ENCODE results near the gene ZNF362. TPM values are rescaled to one million over a fixed set of nuclear protein-coding genes. Genes with fewer than 3 reads are reported as not detected.

The ZNF362 gene
- total and polyA plus RNA-seq, 2 of the 13 experiments (the other 11 are each of a cell fraction or from before 2014, with no cell fraction given), result 8.3 to 14.2 TPM

DNA sequence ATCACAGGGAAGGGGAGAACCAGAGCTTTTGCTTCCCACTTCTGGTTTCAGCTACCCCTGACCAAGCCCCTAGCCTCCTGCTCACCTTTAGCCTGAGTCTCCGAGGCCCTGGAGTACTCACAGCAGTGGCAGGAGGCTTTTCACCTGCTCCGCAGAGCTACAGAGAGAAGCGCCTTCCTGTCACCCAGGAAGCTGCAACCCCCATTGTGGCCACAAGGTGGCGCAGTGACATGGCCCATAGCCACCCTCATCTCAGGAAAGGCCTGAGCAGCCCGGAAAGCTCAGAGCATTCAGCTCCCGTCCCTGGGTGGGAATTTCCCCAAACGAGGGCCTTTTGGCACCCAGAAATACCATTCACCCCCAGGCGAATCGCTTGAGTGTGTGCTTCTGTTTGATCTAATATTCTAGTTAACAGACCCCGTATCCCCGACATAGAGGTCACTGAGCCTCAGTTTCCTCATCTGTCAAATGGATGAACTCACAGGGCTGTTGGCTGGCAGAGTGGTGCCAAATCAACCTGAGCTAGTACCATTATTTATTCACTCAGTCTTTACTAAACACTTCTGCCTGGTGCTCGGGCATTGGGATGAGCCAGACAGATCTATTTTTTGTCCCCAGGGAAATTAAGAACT lies 39.3 kb downstream of the ZNF362 start (continued):
- TF ChIP-seq, protein P1, sequence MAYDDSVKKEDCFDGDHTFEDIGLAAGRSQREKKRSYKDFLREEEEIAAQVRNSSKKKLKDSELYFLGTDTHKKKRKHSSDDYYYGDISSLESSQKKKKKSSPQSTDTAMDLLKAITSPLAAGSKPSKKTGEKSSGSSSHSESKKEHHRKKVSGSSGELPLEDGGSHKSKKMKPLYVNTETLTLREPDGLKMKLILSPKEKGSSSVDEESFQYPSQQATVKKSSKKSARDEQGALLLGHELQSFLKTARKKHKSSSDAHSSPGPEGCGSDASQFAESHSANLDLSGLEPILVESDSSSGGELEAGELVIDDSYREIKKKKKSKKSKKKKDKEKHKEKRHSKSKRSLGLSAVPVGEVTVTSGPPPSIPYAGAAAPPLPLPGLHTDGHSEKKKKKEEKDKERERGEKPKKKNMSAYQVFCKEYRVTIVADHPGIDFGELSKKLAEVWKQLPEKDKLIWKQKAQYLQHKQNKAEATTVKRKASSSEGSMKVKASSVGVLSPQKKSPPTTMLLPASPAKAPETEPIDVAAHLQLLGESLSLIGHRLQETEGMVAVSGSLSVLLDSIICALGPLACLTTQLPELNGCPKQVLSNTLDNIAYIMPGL (CRISPR knock-in tag; IDR thresholded peaks at IDR 0.05; ENCODE audit: borderline replicate concordance in 1 of 2, low read depth in 1 of 2), result 0 out of 4 replicates have a peak, but pooled peaks of 1 of the 2 experiments have one; percentile 49
- TF ChIP-seq, protein P2, sequence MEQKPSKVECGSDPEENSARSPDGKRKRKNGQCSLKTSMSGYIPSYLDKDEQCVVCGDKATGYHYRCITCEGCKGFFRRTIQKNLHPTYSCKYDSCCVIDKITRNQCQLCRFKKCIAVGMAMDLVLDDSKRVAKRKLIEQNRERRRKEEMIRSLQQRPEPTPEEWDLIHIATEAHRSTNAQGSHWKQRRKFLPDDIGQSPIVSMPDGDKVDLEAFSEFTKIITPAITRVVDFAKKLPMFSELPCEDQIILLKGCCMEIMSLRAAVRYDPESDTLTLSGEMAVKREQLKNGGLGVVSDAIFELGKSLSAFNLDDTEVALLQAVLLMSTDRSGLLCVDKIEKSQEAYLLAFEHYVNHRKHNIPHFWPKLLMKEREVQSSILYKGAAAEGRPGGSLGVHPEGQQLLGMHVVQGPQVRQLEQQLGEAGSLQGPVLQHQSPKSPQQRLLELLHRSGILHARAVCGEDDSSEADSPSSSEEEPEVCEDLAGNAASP (CRISPR knock-in tag; IDR thresholded peaks at IDR 0.05; ENCODE audit: borderline replicate concordance), result 0 out of 2 replicates have a peak, but pooled peaks have one; percentile 33
- no peak for TF ChIP-seq SAP130 (CRISPR knock-in tag; IDR thresholded peaks at IDR 0.05; ENCODE audit: low read depth)
- TF ChIP-seq ELF1 (CRISPR knock-in tag; IDR thresholded peaks at IDR 0.05), result 0 out of 2 replicates have a peak, but pooled peaks have one; percentile 35
- TF ChIP-seq ZNF629 (CRISPR knock-in tag; conservative IDR thresholded peaks at IDR 0.05), result peak; percentile 70; the same call in 1 of the 2 replicates
- TF ChIP-seq KLF15 (CRISPR knock-in tag; IDR thresholded peaks at IDR 0.05; ENCODE audit: borderline replicate concordance), result no peak
- TF ChIP-seq RNF219 (CRISPR knock-in tag; IDR thresholded peaks at IDR 0.05), result no peak
- peak; percentile 50 for TF ChIP-seq ZFX (CRISPR knock-in tag; IDR thresholded peaks at IDR 0.05; ENCODE audit: low read depth)
- TF ChIP-seq GFI1 (CRISPR knock-in tag; IDR thresholded peaks at IDR 0.05; ENCODE audit: borderline replicate concordance), result no peak
- TF ChIP-seq, protein P3, sequence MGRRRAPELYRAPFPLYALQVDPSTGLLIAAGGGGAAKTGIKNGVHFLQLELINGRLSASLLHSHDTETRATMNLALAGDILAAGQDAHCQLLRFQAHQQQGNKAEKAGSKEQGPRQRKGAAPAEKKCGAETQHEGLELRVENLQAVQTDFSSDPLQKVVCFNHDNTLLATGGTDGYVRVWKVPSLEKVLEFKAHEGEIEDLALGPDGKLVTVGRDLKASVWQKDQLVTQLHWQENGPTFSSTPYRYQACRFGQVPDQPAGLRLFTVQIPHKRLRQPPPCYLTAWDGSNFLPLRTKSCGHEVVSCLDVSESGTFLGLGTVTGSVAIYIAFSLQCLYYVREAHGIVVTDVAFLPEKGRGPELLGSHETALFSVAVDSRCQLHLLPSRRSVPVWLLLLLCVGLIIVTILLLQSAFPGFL (CRISPR knock-in tag; IDR thresholded peaks at IDR 0.05), result no peak
- TF ChIP-seq, protein P4, sequence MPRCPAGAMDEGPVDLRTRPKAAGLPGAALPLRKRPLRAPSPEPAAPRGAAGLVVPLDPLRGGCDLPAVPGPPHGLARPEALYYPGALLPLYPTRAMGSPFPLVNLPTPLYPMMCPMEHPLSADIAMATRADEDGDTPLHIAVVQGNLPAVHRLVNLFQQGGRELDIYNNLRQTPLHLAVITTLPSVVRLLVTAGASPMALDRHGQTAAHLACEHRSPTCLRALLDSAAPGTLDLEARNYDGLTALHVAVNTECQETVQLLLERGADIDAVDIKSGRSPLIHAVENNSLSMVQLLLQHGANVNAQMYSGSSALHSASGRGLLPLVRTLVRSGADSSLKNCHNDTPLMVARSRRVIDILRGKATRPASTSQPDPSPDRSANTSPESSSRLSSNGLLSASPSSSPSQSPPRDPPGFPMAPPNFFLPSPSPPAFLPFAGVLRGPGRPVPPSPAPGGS (CRISPR knock-in tag; IDR thresholded peaks at IDR 0.05), result 0 out of 2 replicates have a peak, but pooled peaks have one; percentile 39
- 0 out of 2 replicates have a peak, but pooled peaks have one; percentile 52 for TF ChIP-seq ZNF619 (CRISPR knock-in tag; IDR thresholded peaks at IDR 0.05)
- peak; percentile 48; the same call in 1 of the 2 replicates for TF ChIP-seq CCDC6 (CRISPR knock-in tag; IDR thresholded peaks at IDR 0.05)
- no peak for TF ChIP-seq MAZ (IDR thresholded peaks at IDR 0.05; ENCODE audit: borderline replicate concordance, low read depth, low read length)
- 0 out of 2 replicates have a peak, but pooled peaks have one; percentile 34 for TF ChIP-seq MAZ (CRISPR knock-in tag; IDR thresholded peaks at IDR 0.05; ENCODE audit: low read depth)
- 0 out of 2 replicates have a peak, but pooled peaks have one; percentile 21 for TF ChIP-seq IKZF5 (CRISPR knock-in tag; IDR thresholded peaks at IDR 0.05)
- TF ChIP-seq RXRB (CRISPR knock-in tag; IDR thresholded peaks at IDR 0.05; ENCODE audit: borderline replicate concordance), result peak; percentile 40; the same call in 1 of the 2 replicates

All from HepG2 (cell line).